Choroid plexus epithelial cell (primary cell): Measurements from ENCODE around the gene HNRNPF.
A peak's percentile ranks its signal among the peaks of the same experiment; 100 is the strongest.

ENCODE experiments used
- DNase-seq: peaks from one replicate; pipeline ENCODE4 v3.0.0-alpha.2; 2010; ENCODE audit warnings: low read depth
- H3K4me3 ChIP-seq: 2 replicates; pipeline ENCODE4 v1.5.1; 2011; ENCODE audit warnings: low read depth, mild to moderate bottlenecking, control low read depth, low read length, moderate library complexity
- TF ChIP-seq, protein P1 (sequence below): conservative IDR thresholded peaks from 2 replicates; pipeline ENCODE4 v1.5.1; 2011; ENCODE audit warnings: low read depth, mild to moderate bottlenecking, control low read depth, inconsistent platforms, low read length, moderate library complexity

Gene HNRNPF

GRCh38 chr10:43444897-43445466, 36.0 kb upstream of the HNRNPF start:
- no peak for DNase-seq
- no peak overlapping the region for H3K4me3 ChIP-seq
- TF ChIP-seq, protein P1, sequence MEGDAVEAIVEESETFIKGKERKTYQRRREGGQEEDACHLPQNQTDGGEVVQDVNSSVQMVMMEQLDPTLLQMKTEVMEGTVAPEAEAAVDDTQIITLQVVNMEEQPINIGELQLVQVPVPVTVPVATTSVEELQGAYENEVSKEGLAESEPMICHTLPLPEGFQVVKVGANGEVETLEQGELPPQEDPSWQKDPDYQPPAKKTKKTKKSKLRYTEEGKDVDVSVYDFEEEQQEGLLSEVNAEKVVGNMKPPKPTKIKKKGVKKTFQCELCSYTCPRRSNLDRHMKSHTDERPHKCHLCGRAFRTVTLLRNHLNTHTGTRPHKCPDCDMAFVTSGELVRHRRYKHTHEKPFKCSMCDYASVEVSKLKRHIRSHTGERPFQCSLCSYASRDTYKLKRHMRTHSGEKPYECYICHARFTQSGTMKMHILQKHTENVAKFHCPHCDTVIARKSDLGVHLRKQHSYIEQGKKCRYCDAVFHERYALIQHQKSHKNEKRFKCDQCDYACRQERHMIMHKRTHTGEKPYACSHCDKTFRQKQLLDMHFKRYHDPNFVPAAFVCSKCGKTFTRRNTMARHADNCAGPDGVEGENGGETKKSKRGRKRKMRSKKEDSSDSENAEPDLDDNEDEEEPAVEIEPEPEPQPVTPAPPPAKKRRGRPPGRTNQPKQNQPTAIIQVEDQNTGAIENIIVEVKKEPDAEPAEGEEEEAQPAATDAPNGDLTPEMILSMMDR, result no peak

DNA sequence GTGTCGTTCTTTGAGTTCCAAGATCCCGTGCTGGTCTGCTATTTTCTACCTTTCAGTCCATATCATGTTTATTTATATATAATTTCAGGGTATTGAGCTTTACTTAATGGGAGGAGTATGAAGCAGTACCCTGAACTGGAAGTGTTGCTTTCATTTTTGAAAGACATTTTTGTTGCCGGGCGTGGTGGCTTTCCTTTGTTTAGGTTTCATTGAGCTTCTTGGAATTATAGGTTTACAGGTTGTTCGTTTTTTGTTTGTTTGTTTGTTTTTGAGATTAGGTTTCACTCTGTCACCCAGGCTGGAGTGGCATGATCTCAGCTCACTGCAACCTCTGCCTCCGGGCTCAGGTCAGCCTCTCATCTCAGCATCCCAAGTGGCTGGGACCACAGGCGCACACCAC, 35.3 kb upstream of the HNRNPF start:
- TF ChIP-seq, protein P1, result no peak
- no peak overlapping the region for H3K4me3 ChIP-seq
- DNase-seq, result no peak

DNA sequence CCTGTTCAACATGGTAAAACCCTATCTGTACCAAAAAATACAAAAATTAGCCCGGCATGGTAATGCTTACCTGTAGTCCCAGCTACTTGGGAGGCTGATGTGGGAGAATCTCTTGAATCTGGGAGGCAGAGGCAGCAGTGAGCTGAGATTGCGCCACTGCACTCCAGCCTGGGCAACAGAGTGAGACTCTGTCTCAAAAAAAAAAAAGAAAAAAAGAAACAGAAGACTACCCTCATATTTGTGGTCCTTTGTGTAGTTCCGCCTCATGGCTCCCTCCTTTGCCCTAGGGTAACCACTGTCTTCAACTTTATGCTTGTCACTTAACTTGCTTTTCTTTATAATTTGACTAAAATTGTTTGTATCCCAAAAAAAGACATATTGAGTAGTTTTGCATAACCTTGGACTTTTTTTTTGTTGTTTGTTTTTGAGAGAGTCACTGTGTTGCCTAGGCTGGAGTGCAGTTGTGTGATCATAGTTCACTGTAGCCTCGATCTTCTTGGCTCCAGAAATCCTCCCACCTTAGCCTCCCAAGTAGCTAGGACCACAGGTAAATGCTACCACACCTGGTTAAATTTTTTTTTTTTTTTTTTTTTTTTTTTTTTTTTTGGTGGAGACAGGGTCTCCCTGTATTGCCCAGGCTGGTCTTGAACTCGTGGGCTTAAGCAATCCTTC, 31.6 kb upstream of the HNRNPF start:
- H3K4me3 ChIP-seq, result no peak overlapping the region
- no peak for DNase-seq
- TF ChIP-seq, protein P1, result no peak

DNA sequence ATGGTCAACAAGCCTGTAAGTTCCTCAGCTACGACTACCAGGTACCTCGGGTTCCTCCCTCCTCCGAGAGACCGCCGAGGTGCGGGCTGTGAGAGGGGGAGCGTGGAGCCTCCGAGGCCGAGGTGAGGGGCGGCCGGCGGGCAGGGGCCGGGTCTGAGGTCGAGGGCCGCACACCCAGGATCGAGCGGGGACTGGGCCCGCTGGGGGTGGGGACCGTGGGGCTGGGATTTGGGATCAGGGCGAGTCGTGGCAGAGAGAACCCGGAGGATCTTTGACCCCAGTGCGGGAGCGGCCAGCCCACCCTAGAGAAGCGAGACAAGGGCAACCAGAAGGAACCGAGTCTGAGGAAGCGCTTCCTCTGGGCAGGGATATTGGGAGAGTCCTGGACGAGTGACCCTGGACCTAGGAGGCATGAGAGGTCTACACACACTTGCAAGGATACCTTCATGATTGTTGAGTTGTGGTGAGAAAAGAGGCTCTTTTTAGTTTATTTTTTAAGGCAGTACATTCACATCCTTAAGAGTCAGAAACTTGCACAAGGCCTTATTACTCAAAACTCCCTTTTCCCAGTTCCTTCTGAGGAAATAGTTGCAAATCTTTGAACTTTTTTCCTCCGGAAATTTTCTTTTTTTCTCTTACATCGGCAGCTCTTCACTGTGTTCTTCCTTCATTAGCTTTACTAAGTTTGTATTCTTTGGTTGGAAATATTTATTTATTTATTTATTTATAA, 28.3 kb upstream of the HNRNPF start:
- DNase-seq, result peak; percentile 28
- TF ChIP-seq, protein P1, result no peak
- peak overlapping the region; percentile 96 for H3K4me3 ChIP-seq

- peak within 1 kb of the TSS; percentile 96 for H3K4me3 ChIP-seq
- TF ChIP-seq, protein P1, result peak; percentile 19
- DNase-seq, result peak; percentile 89
These were observed 27.5 kb upstream of the HNRNPF start, which contains the start of gene ZNF487 for GRCh38 chr10:43436291-43437140. TSS of gene ZNF487 (plus strand) at chr10:43437111. CDS start at chr10:43475814, 38,703 bp downstream.

GRCh38 chr10:43430926-43431663, 22.1 kb upstream of the HNRNPF start:
- no peak for DNase-seq
- TF ChIP-seq, protein P1, result no peak
- H3K4me3 ChIP-seq, result no peak overlapping the region
